ENCODE data around the gene PLCG1.

Gene PLCG1

GRCh38 chr20:41214666-41215065 is 77.3 kb downstream of the PLCG1 start:
- DNase-seq (ENCODE audit: low spot score) = no peak

- DNase-seq (ENCODE audit: low spot score) = no peak
These were observed 80.1 kb downstream of the PLCG1 start for GRCh38 chr20:41217422-41217821.

- DNase-seq (ENCODE audit: low spot score) = no peak
These were observed 81.1 kb downstream of the PLCG1 start for GRCh38 chr20:41218466-41218865.

GRCh38 chr20:41219824-41220223 is 82.5 kb downstream of the PLCG1 start:
- DNase-seq (ENCODE audit: low spot score) = no peak

- no peak for DNase-seq (ENCODE audit: low spot score)
These were observed 84.4 kb downstream of the PLCG1 start for GRCh38 chr20:41221614-41222218.

GRCh38 chr20:41222296-41222695 is 85.0 kb downstream of the PLCG1 start:
- DNase-seq (ENCODE audit: low spot score) = peak; percentile 46

- DNase-seq (ENCODE audit: low spot score) = no peak
These were observed 85.4 kb downstream of the PLCG1 start for GRCh38 chr20:41222703-41223102.

GRCh38 chr20:41223112-41223511 is 85.8 kb downstream of the PLCG1 start:
- no peak for DNase-seq (ENCODE audit: low spot score)

- DNase-seq (ENCODE audit: low spot score) = no peak
These were observed 86.9 kb downstream of the PLCG1 start for GRCh38 chr20:41224281-41224680.

- no peak for DNase-seq (ENCODE audit: low spot score)
These were observed 87.7 kb downstream of the PLCG1 start for GRCh38 chr20:41225091-41225490.

GRCh38 chr20:41226426-41226825 is 89.1 kb downstream of the PLCG1 start:
- DNase-seq (ENCODE audit: low spot score) = no peak
